ENCODE results near the gene BOC. TPM values are rescaled to one million over a fixed set of nuclear protein-coding genes. Genes with fewer than 3 reads are reported as not detected.

The BOC gene
- total and polyA plus RNA-seq, 8 donors: 5.2 to 51.3 (median 23.7) TPM

DNA sequence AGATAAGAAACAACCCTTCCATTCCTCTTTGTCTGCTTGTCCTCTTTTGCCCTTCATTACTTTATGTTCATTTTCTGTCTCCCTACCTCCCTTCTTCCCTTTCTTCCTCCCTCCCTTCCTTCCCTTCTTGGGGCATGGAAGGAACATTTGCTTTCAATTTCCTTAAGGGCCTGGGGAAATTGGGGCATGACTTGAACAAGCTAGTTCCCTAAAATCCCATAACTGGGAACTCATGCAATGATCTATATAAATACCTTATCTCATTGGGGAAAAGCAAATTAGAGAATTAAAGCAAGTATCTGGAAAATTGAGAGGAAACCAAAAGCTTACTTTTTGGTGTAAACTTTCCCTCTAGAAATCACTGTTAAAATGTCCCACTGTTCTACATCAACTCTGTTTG lies 35.7 kb downstream of the BOC start:
- intact Hi-C loops (cut with DNase I; ENCODE audit: low total_unique reads): no loop called here
- Histone ChIP-seq H3K27me3 (no peaks in the 10 kb centered on the region), H3K4me1 (peaks cover 6 to 50% (median 26%) of the 10 kb centered on the region in 4 donors), H3K9me3 (no peaks in the 10 kb centered on the region), H3K4me3 (no peak overlapping the region), H3K36me3 (peaks cover 0 to 31% (median 21%) of the 10 kb centered on the region in 4 donors), H3K27ac (peak overlapping the region in 4 of 5 donors; percentile 59 to 86 (median 74))
- peak in 1 of 2 donors; percentile 1 for DNase-seq
- TF ChIP-seq POLR2A (IDR thresholded peaks at IDR 0.05) (no peak), POLR2AphosphoS5 (IDR thresholded peaks at IDR 0.05) (no peak), EP300 (IDR thresholded peaks at IDR 0.05) (no peak)
- TF ChIP-seq, protein P1, sequence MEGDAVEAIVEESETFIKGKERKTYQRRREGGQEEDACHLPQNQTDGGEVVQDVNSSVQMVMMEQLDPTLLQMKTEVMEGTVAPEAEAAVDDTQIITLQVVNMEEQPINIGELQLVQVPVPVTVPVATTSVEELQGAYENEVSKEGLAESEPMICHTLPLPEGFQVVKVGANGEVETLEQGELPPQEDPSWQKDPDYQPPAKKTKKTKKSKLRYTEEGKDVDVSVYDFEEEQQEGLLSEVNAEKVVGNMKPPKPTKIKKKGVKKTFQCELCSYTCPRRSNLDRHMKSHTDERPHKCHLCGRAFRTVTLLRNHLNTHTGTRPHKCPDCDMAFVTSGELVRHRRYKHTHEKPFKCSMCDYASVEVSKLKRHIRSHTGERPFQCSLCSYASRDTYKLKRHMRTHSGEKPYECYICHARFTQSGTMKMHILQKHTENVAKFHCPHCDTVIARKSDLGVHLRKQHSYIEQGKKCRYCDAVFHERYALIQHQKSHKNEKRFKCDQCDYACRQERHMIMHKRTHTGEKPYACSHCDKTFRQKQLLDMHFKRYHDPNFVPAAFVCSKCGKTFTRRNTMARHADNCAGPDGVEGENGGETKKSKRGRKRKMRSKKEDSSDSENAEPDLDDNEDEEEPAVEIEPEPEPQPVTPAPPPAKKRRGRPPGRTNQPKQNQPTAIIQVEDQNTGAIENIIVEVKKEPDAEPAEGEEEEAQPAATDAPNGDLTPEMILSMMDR (IDR thresholded peaks at IDR 0.05): no peak

DNA sequence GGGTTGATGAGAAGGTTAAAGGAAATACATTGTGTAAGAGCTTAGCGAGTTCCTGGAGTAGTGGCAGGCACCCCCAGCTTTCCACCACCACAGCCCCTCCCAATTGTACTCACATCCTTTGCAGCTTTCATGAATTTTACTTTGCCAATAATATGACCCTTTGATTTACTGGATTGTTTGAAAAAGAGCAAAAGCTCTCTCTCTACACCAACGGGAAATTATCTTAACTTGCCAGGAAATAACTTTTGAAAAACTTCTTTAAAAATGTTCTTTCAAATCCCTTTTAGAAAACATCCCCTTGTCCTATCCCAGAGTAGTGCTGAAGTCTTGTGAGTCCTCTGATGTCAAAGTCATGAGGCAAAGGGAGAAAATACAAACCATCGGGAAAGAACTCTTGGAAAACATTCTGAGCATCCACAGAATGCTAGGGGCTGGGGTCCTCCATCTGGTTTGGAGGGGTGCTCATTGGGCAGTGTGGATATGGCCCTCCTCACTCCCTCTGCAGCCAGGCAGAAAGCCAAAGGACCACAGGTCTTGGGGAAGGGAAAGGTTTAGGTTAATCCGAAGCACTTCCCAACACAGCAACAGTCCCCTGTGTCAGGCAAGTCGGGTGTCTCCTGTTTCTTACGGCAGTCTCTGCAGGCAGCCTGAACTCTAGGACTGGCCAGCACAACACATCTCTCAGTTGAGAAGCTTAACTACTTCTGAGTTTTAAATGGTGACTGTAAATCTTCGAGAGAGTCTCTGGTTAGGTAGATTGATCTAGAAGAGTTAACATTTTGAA lies 36.5 kb downstream of the BOC start:
- DNase-seq: peak in 1 of 2 donors; percentile 55
- peak in 2 of 3 donors; percentile 8 to 17 for TF ChIP-seq POLR2AphosphoS5 (IDR thresholded peaks at IDR 0.05)
- TF ChIP-seq POLR2A (IDR thresholded peaks at IDR 0.05): no peak
- TF ChIP-seq, protein P1 (IDR thresholded peaks at IDR 0.05): no peak
- no peak for TF ChIP-seq EP300 (IDR thresholded peaks at IDR 0.05)
- intact Hi-C loops (cut with DNase I; ENCODE audit: low total_unique reads): no loop called here
- Histone ChIP-seq H3K36me3 (peaks cover 0 to 38% (median 27%) of the 10 kb centered on the region in 4 donors), H3K4me3 (no peak overlapping the region), H3K4me1 (peaks cover 6 to 44% (median 22%) of the 10 kb centered on the region in 4 donors), H3K9me3 (no peaks in the 10 kb centered on the region), H3K27ac (peak overlapping the region in 4 of 5 donors; percentile 59 to 86 (median 74)), H3K27me3 (no peaks in the 10 kb centered on the region)
- WGBS, 5 donors: 30 to 52% (median 41%) methylated on average over 7 of the region's 7 CpGs

DNA sequence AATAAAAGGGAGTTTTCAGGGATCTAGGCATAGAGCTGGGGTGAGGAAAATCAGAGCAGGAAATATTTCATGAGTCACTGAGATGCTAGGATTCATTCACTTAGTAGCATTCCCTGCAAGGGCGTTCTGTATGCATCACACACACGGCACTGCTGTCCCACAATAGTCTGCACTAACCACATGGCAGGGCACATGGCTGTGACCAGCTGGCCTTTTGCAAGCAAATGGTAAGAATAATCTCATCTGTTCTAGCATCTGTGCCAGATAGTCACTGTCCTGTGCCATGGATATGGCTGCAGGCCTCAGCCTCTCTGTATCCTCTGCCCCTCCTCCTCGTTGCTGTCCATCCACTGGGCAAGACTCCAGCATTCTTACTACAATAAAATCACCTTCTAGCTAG lies 37.8 kb downstream of the BOC start:
- WGBS, 5 donors: 47 to 71% (median 67%) methylated on average over 3 of the region's 3 CpGs
- peak overlapping the region in 4 of 5 donors; percentile 59 to 86 (median 74) for H3K27ac ChIP-seq

DNA sequence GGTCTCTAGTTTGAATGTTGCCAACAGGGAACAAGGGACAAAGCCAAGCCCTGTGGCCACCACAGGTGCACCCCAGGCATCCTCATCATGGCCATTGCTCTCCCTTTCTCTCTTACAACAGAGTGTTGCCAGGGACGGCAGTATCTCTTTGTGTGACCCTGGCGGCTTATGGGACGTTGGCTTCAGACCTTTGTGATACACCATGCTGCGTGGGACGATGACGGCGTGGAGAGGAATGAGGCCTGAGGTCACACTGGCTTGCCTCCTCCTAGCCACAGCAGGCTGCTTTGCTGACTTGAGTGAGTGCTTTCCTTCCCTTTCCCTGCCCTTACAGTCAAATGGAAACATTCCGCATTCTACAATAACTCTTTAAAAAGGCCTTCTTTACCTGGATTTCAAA lies 38.2 kb downstream of the BOC start:
- TF ChIP-seq POLR2A (IDR thresholded peaks at IDR 0.05) (no peak), POLR2AphosphoS5 (IDR thresholded peaks at IDR 0.05) (no peak), EP300 (IDR thresholded peaks at IDR 0.05) (no peak)
- TF ChIP-seq, protein P1 (IDR thresholded peaks at IDR 0.05): no peak
- no peak for DNase-seq
- Histone ChIP-seq H3K4me1 (peaks cover 6 to 59% (median 29%) of the 10 kb centered on the region in 4 donors), H3K27me3 (no peaks in the 10 kb centered on the region), H3K4me3 (no peak overlapping the region), H3K9me3 (no peaks in the 10 kb centered on the region), H3K27ac (peak overlapping the region in 3 of 5 donors; percentile 70 to 86 (median 77)), H3K36me3 (peaks cover 0 to 38% (median 27%) of the 10 kb centered on the region in 4 donors)
- intact Hi-C loops (cut with DNase I; ENCODE audit: low total_unique reads): no loop called here
- 91 to 95% (median 91%) methylated on average over 6 to 8 of the region's 8 CpGs for WGBS, 5 donors

More for the DNA sequence above, 37.8 kb downstream of the BOC start:
- TF ChIP-seq POLR2AphosphoS5 (IDR thresholded peaks at IDR 0.05) (peak in 1 of 3 donors; percentile 65), POLR2A (IDR thresholded peaks at IDR 0.05) (no peak)
- peak in 1 of 2 donors; percentile 36 for DNase-seq
- Histone ChIP-seq H3K27me3 (no peaks in the 10 kb centered on the region), H3K36me3 (peaks cover 0 to 38% (median 27%) of the 10 kb centered on the region in 4 donors), H3K9me3 (no peaks in the 10 kb centered on the region), H3K4me3 (no peak overlapping the region), H3K4me1 (peaks cover 6 to 55% (median 26%) of the 10 kb centered on the region in 4 donors)
- intact Hi-C loops (cut with DNase I; ENCODE audit: low total_unique reads): no loop called here
